ENCODE measurements around the gene ARFIP1. TPM values are rescaled to one million over a fixed set of nuclear protein-coding genes. Genes with fewer than 3 reads are reported as not detected.

Gene ARFIP1
- total RNA-seq, 1 donor from 2014 or later: 37.2 TPM

DNA sequence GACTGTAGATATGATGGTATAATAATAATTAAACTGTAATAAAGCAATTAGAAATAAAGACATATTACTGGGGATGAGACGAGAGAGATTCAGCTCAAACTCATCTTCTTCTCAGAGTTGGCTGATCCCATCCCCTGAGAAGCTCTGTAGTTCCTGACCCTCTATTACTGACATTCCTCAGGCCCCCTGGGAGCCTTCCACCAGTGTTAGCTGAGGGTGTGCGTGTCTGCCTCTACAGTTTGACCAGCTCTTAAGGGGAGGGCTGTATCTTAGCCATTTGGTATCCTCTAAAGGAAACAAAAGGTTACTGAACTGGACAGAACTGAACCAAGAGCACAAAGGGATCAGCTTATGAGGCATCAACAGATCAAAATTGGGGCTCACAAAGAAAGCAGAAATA, 167.6 kb downstream of the ARFIP1 start:
- H3K4me1 ChIP-seq: peaks cover 9% of the 10 kb centered on the region
- no peak for DNase-seq

DNA sequence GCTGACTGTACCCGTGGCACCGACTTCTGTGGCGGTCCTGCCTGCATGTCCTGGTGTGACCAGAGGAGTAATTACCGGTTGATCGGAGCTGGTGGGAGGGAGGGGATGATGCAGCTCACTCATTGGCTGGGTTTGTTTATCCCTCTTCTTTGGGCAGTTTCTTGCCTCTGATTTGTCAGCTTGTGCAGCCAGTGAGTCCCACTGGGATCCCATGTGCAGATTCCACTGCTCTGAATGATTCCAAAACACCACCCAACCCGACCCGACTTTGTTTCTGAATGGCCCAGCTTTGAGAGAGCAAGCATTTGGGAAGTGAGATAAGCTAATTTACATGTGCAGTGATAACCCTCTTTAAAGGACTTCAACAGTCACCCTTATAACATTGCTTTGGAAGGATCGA, 170.2 kb downstream of the ARFIP1 start:
- Histone ChIP-seq H3K4me3 (no peak overlapping the region), H3K9me3 (no peaks in the 10 kb centered on the region), H3K4me1 (peaks cover 4% of the 10 kb centered on the region), H3K27ac (no peak overlapping the region), H3K27me3 (ENCODE audit: low read depth) (no peaks in the 10 kb centered on the region), H3K36me3 (peaks cover 14% of the 10 kb centered on the region)
- intact Hi-C loops (cut with DNase I): no loop called here
- DNase-seq (no peak), ATAC-seq (no peak)
- TF ChIP-seq, protein P1, sequence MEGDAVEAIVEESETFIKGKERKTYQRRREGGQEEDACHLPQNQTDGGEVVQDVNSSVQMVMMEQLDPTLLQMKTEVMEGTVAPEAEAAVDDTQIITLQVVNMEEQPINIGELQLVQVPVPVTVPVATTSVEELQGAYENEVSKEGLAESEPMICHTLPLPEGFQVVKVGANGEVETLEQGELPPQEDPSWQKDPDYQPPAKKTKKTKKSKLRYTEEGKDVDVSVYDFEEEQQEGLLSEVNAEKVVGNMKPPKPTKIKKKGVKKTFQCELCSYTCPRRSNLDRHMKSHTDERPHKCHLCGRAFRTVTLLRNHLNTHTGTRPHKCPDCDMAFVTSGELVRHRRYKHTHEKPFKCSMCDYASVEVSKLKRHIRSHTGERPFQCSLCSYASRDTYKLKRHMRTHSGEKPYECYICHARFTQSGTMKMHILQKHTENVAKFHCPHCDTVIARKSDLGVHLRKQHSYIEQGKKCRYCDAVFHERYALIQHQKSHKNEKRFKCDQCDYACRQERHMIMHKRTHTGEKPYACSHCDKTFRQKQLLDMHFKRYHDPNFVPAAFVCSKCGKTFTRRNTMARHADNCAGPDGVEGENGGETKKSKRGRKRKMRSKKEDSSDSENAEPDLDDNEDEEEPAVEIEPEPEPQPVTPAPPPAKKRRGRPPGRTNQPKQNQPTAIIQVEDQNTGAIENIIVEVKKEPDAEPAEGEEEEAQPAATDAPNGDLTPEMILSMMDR (IDR thresholded peaks at IDR 0.05): no peak

More for the DNA sequence above, 167.6 kb downstream of the ARFIP1 start:
- intact Hi-C loops (cut with DNase I): no loop called here
- ATAC-seq: no peak
- Histone ChIP-seq H3K36me3 (no peaks in the 10 kb centered on the region), H3K4me3 (no peak overlapping the region), H3K27me3 (ENCODE audit: low read depth) (no peaks in the 10 kb centered on the region), H3K27ac (no peak overlapping the region), H3K9me3 (no peaks in the 10 kb centered on the region)
- TF ChIP-seq, protein P1 (IDR thresholded peaks at IDR 0.05): no peak

DNA sequence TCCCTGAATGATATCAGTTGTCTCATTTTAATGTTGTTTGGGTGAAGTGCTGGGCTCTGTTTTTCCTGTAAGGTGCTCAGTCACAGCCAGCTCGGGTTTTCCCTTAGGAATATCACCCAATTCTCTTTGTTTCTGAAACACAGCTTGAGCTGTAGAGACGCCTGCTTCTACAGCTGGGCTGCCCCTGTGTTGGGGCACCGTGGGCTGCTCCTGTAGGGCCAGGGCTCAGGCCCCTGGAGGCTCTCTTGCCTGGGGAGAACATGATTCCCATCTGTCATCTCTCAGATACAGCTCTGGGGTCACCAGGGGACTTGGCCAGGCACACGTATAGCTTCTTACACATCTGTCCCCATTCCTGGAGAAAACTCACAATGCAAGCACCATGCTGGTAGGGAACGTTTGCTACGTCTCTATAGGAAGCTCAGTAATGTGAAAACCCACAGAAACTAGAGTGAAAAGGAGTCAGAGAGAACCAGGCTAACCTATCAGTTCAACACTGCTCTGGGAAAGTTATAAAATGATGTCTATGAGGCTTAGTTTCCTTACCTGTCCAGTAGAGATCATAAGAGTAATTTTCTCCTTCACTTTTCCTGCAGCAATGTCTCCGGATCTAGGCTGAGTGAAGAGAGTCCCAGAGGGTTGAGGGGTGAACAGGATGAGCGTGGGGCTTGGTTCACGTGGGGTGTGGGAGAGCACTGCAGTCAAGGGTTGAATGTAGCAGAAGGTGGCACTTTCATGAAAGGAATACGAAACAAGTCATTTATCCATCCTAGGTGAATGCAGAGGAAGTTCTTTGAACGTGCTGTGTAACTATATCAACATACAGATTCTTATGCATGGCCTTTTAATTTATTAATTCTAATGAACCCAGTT, 170.9 kb downstream of the ARFIP1 start:
- Histone ChIP-seq H3K27ac (no peak overlapping the region), H3K4me3 (no peak overlapping the region), H3K9me3 (no peaks in the 10 kb centered on the region), H3K27me3 (ENCODE audit: low read depth) (no peaks in the 10 kb centered on the region), H3K4me1 (no peaks in the 10 kb centered on the region), H3K36me3 (peaks cover 14% of the 10 kb centered on the region)
- intact Hi-C loops (cut with DNase I): no loop called here
- ATAC-seq (no peak), DNase-seq (no peak)
- TF ChIP-seq, protein P1 (IDR thresholded peaks at IDR 0.05): no peak

DNA sequence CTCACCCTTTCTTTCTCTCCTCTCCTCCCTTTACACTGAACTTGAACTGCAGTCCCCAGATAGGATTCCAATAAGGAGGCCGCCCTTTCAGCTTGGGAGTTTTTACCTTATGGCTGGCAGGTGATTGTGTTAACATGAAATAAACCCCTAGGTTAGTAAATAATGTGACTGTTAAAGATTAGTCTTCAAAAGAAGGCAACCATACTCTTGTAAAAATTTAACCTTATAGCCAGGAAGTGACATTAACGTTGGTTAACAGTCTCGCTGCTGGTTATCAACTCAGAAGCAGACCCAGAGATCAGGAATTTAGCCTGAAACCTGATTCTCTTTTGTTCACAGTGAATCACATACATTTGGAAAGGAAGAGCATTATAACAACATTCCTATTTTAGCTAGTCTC, 171.6 kb downstream of the ARFIP1 start:
- Histone ChIP-seq H3K36me3 (peaks cover 14% of the 10 kb centered on the region), H3K4me3 (no peak overlapping the region), H3K9me3 (no peaks in the 10 kb centered on the region), H3K27me3 (ENCODE audit: low read depth) (no peaks in the 10 kb centered on the region), H3K4me1 (peaks cover 7% of the 10 kb centered on the region), H3K27ac (no peak overlapping the region)
- intact Hi-C loops (cut with DNase I): no loop called here
- no peak for ATAC-seq
- no peak for DNase-seq
- TF ChIP-seq, protein P1 (IDR thresholded peaks at IDR 0.05): no peak

DNA sequence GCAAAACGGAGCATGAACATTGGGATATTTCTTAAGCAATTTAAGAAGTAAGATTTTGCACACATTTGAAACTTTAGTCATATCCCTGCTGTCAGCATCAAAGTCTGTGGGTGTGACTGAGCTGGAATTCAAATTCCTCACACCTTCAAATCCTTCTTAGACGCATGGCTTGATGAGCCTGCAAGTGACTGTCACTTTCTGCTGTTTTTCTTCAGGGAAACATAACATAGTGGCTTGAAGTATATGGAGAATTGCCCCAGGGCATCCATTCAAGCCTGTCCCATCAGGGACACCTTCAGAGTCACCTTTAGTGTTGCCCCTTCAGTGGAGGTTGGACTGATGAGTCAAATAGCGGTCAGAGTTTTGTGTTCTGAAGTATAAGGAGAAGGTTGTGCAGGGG, 173.8 kb downstream of the ARFIP1 start:
- TF ChIP-seq, protein P1 (IDR thresholded peaks at IDR 0.05): no peak
- H3K9me3 ChIP-seq: no peaks in the 10 kb centered on the region
- intact Hi-C loops (cut with DNase I): no loop called here
- H3K4me3 ChIP-seq: no peak overlapping the region
- H3K27me3 ChIP-seq (ENCODE audit: low read depth): no peaks in the 10 kb centered on the region
- DNase-seq (no peak), ATAC-seq (no peak)
- peaks cover 29% of the 10 kb centered on the region for H3K4me1 ChIP-seq
- no peak overlapping the region for H3K27ac ChIP-seq
- H3K36me3 ChIP-seq: peaks cover 14% of the 10 kb centered on the region

All from lower lobe of right lung (tissue), 2 donors.